H9 (cell line): Measurements from ENCODE around the gene SPSB3. TPM values are rescaled to one million over a fixed set of nuclear protein-coding genes. Genes with fewer than 3 reads are reported as not detected.

Experiments used
- DNase-seq: peaks from one replicate; pipeline ENCODE4 v3.0.0-alpha.2; 2017
- H2AFZ ChIP-seq: one replicate; pipeline ENCODE4 v1.6.1; 2013; ENCODE audit warnings: mild to moderate bottlenecking, low read length, control low read depth, moderate library complexity
- H2AK5ac ChIP-seq: 2 replicates; pipeline ENCODE4 v1.6.1; 2013; ENCODE audit warnings: low read length, control low read depth, mixed read lengths; ENCODE audit not compliant: insufficient read length
- H2BK120ac ChIP-seq: one replicate; pipeline ENCODE4 v1.6.1; 2013; ENCODE audit warnings: low read depth, mild to moderate bottlenecking, low read length, control low read depth, inconsistent platforms; ENCODE audit not compliant: poor library complexity, severe bottlenecking
- H2BK12ac ChIP-seq: 2 replicates; pipeline ENCODE4 v1.6.1; 2013; ENCODE audit warnings: low read length, control low read depth, mixed read lengths, low read depth; ENCODE audit not compliant: insufficient read length
- H2BK15ac ChIP-seq: 2 replicates; pipeline ENCODE4 v1.6.1; 2013; ENCODE audit warnings: low read depth, low read length, control low read depth
- H2BK20ac ChIP-seq: one replicate; pipeline ENCODE4 v1.6.1; 2013; ENCODE audit warnings: low read depth, mild to moderate bottlenecking, low read length, control low read depth, inconsistent platforms; ENCODE audit not compliant: poor library complexity, severe bottlenecking
- H2BK5ac ChIP-seq: 2 replicates; pipeline ENCODE4 v1.6.1; 2013; ENCODE audit warnings: low read length, control low read depth, mixed read lengths; ENCODE audit not compliant: insufficient read length
- H3K14ac ChIP-seq: 2 replicates; pipeline ENCODE4 v1.6.1; 2013; ENCODE audit warnings: low read length, control low read depth; ENCODE audit not compliant: insufficient read depth
- H3K18ac ChIP-seq: 2 replicates; pipeline ENCODE4 v1.6.1; 2013; ENCODE audit warnings: low read depth, mild to moderate bottlenecking, mixed read lengths, low read length, control low read depth; ENCODE audit not compliant: insufficient read length
- H3K23ac ChIP-seq: 2 replicates; pipeline ENCODE4 v1.6.1; 2013; ENCODE audit warnings: low read length, control low read depth, mixed read lengths, low read depth; ENCODE audit not compliant: insufficient read length
- H3K23me2 ChIP-seq: 2 replicates; pipeline ENCODE4 v1.6.1; 2013; ENCODE audit warnings: low read depth, mild to moderate bottlenecking, mixed read lengths, low read length, control low read depth; ENCODE audit not compliant: insufficient read length, poor library complexity, severe bottlenecking
- H3K27ac ChIP-seq: 2 replicates; pipeline ENCODE4 v1.5.1; 2013; ENCODE audit warnings: low read length, control low read depth, mixed read lengths, low read depth; ENCODE audit not compliant: insufficient read length
- H3K27me3 ChIP-seq: 2 replicates; pipeline ENCODE4 v1.6.1; 2013; ENCODE audit warnings: low read length, control low read depth, inconsistent platforms; ENCODE audit not compliant: insufficient read depth
- H3K4ac ChIP-seq: 2 replicates; pipeline ENCODE4 v1.6.1; 2013; ENCODE audit warnings: low read depth, mild to moderate bottlenecking, control low read depth, inconsistent platforms, low read length, moderate library complexity
- H3K4me1 ChIP-seq: 2 replicates; pipeline ENCODE4 v1.6.1; 2013; ENCODE audit warnings: low read length, control low read depth, inconsistent platforms; ENCODE audit not compliant: insufficient read depth
- H3K4me2 ChIP-seq: 2 replicates; pipeline ENCODE4 v1.6.1; 2013; ENCODE audit warnings: low read length, control low read depth, mixed read lengths; ENCODE audit not compliant: insufficient read length, insufficient read depth
- H3K56ac ChIP-seq: 2 replicates; pipeline ENCODE4 v1.6.1; 2013; ENCODE audit warnings: low read depth, mild to moderate bottlenecking, mixed read lengths, low read length, control low read depth; ENCODE audit not compliant: insufficient read length
- H3K79me1 ChIP-seq: 2 replicates; pipeline ENCODE4 v1.6.1; 2013; ENCODE audit warnings: low read depth, mild to moderate bottlenecking, moderate library complexity, low read length, control low read depth, inconsistent platforms; ENCODE audit not compliant: insufficient read depth, poor library complexity, severe bottlenecking
- H3K79me2 ChIP-seq: 2 replicates; pipeline ENCODE4 v1.6.1; 2013; ENCODE audit warnings: low read length, control low read depth, inconsistent platforms; ENCODE audit not compliant: insufficient read depth
- H3K9ac ChIP-seq: 2 replicates; pipeline ENCODE4 v1.6.1; 2013; ENCODE audit warnings: low read length, control low read depth, mixed read lengths; ENCODE audit not compliant: insufficient read length; ENCODE audit errors: extremely low read depth
- H3K9me3 ChIP-seq: one replicate; pipeline ENCODE4 v1.6.1; 2013; ENCODE audit warnings: low read depth, low read length, inconsistent platforms; ENCODE audit not compliant: control insufficient read depth
- H3T11ph ChIP-seq: one replicate; pipeline ENCODE4 v1.6.1; 2013; ENCODE audit warnings: mild to moderate bottlenecking, low read length, control low read depth, inconsistent platforms
- H4K20me1 ChIP-seq: one replicate; pipeline ENCODE4 v1.6.1; 2013; ENCODE audit not compliant: control insufficient read depth, insufficient read length, insufficient read depth
- H4K5ac ChIP-seq: 2 replicates; pipeline ENCODE4 v1.6.1; 2013; ENCODE audit warnings: low read depth, mild to moderate bottlenecking, mixed read lengths, low read length, control low read depth; ENCODE audit not compliant: insufficient read length
- H4K8ac ChIP-seq: replicated peaks from 2 replicates; pipeline ENCODE4 v1.6.1; 2013; ENCODE audit warnings: low read length, control low read depth, mixed read lengths, low read depth; ENCODE audit not compliant: insufficient read length
- H4K91ac ChIP-seq: 2 replicates; pipeline ENCODE4 v1.6.1; 2013; ENCODE audit warnings: low read depth, mild to moderate bottlenecking, moderate library complexity, mixed read lengths, low read length, control low read depth; ENCODE audit not compliant: insufficient read length
- H3K27ac Mint-ChIP-seq, 3 experiments: 2 replicates in 2 of 3; 3 replicates in 1 of 3; pipeline ENCODE4 v1.8.0; 2020 to 2021; ENCODE audit warnings: mixed read lengths in 3 of 3, mild to moderate bottlenecking in 1 of 3, moderate library complexity in 1 of 3
- H3K27me3 Mint-ChIP-seq: 2 replicates; pipeline ENCODE4 v1.8.0; 2021; ENCODE audit warnings: low read depth, mild to moderate bottlenecking, moderate library complexity, mixed read lengths
- H3K36me3 Mint-ChIP-seq, 3 experiments: 2 replicates in 2 of 3; 3 replicates in 1 of 3; pipeline ENCODE4 v1.8.0; 2020 to 2021; ENCODE audit warnings: low read depth in 3 of 3, mixed read lengths in 3 of 3; ENCODE audit not compliant: insufficient read depth in 1 of 3
- H3K4me1 Mint-ChIP-seq, 2 experiments: 2 replicates each; pipeline ENCODE4 v1.8.0; 2020; ENCODE audit warnings: mixed read lengths in 2 of 2
- H3K4me3 Mint-ChIP-seq, 2 experiments: 2 replicates in 1 of 2; 3 replicates in 1 of 2; pipeline ENCODE4 v1.8.0; 2020 to 2021; ENCODE audit warnings: mild to moderate bottlenecking in 2 of 2, mixed read lengths in 2 of 2, moderate library complexity in 1 of 2
- H3K9me3 Mint-ChIP-seq, 2 experiments: 2 replicates in 1 of 2; 3 replicates in 1 of 2; pipeline ENCODE4 v1.8.0; 2020; ENCODE audit warnings: mild to moderate bottlenecking in 2 of 2, mixed read lengths in 2 of 2, moderate library complexity in 1 of 2
- WGBS: extraction: QIAGEN DNeasy Blood & Tissue Kit; methylation state at CpG from one replicate; pipeline ENCODE4 v1.1.7; 2013; ENCODE audit warnings: missing lambda C conversion rate, low lambda C conversion rate, mixed read lengths; ENCODE audit not compliant: insufficient read length; ENCODE audit errors: extremely low coverage; 5-methylcytosine and 5-hydroxymethylcytosine counted together
- total RNA-seq: library from RNA; stranded (reverse); gene quantifications from 2 replicates; pipeline ENCODE4 v1.2.1, GENCODE V29; 2021
- TF ChIP-seq, protein P1 (sequence below): fragments of 200-600 bp; sonication (generic); conservative IDR thresholded peaks from 3 replicates; pipeline ENCODE4 v1.8.0; 2021; ENCODE audit warnings: antibody characterized with exemption, mild to moderate bottlenecking

Gene SPSB3
- total RNA-seq, 1 experiment from 2014 or later = 19.9 TPM

GRCh38 chr16:1790261-1790610 lies 7.9 kb upstream of the SPSB3 start:
- Histone ChIP-seq H3K14ac (no peak overlapping the region), H3K27ac (no peak overlapping the region), H4K91ac (no peak overlapping the region), H4K5ac (no peak overlapping the region), H3K18ac (no peak overlapping the region), H3K23me2 (no peaks in the 10 kb centered on the region), H2BK120ac (no peak overlapping the region), H3K4me2 (no peak overlapping the region), H4K8ac (no peak overlapping the region), H3K23ac (no peak overlapping the region), H4K20me1 (no peaks in the 10 kb centered on the region), H3K56ac (no peak overlapping the region), H2AK5ac (no peak overlapping the region), H3K27me3 (no peaks in the 10 kb centered on the region), H3K4me1 (no peaks in the 10 kb centered on the region), H3K9ac (no peak overlapping the region), H2BK20ac (no peak overlapping the region), H3K79me2 (peaks cover 2% of the 10 kb centered on the region; the same call in 1 of the 2 replicates), H2AFZ (no peak overlapping the region), H2BK12ac (no peak overlapping the region), H3K79me1 (peaks cover 3% of the 10 kb centered on the region), H3K4ac (no peak overlapping the region), H2BK5ac (no peak overlapping the region), H3K9me3 (no peaks in the 10 kb centered on the region), H2BK15ac (no peak overlapping the region), H3T11ph (no peak overlapping the region)
- Mint-ChIP-seq H3K27ac (no peak overlapping the region), H3K4me3 (no peak overlapping the region), H3K27me3 (no peaks in the 10 kb centered on the region), H3K36me3 (peaks cover 5 to 17% (median 8%) of the 10 kb centered on the region in 3 experiments; a peak in 6 of 7 replicates), H3K4me1 (no peaks in the 10 kb centered on the region), H3K9me3 (no peaks in the 10 kb centered on the region)
- no peak for DNase-seq
- TF ChIP-seq, protein P1, sequence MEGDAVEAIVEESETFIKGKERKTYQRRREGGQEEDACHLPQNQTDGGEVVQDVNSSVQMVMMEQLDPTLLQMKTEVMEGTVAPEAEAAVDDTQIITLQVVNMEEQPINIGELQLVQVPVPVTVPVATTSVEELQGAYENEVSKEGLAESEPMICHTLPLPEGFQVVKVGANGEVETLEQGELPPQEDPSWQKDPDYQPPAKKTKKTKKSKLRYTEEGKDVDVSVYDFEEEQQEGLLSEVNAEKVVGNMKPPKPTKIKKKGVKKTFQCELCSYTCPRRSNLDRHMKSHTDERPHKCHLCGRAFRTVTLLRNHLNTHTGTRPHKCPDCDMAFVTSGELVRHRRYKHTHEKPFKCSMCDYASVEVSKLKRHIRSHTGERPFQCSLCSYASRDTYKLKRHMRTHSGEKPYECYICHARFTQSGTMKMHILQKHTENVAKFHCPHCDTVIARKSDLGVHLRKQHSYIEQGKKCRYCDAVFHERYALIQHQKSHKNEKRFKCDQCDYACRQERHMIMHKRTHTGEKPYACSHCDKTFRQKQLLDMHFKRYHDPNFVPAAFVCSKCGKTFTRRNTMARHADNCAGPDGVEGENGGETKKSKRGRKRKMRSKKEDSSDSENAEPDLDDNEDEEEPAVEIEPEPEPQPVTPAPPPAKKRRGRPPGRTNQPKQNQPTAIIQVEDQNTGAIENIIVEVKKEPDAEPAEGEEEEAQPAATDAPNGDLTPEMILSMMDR = no peak
- no CpG with 5 or more reads among the region's 15 CpGs for WGBS
